ENCODE results near the gene TACO1.

The TACO1 gene

DNA sequence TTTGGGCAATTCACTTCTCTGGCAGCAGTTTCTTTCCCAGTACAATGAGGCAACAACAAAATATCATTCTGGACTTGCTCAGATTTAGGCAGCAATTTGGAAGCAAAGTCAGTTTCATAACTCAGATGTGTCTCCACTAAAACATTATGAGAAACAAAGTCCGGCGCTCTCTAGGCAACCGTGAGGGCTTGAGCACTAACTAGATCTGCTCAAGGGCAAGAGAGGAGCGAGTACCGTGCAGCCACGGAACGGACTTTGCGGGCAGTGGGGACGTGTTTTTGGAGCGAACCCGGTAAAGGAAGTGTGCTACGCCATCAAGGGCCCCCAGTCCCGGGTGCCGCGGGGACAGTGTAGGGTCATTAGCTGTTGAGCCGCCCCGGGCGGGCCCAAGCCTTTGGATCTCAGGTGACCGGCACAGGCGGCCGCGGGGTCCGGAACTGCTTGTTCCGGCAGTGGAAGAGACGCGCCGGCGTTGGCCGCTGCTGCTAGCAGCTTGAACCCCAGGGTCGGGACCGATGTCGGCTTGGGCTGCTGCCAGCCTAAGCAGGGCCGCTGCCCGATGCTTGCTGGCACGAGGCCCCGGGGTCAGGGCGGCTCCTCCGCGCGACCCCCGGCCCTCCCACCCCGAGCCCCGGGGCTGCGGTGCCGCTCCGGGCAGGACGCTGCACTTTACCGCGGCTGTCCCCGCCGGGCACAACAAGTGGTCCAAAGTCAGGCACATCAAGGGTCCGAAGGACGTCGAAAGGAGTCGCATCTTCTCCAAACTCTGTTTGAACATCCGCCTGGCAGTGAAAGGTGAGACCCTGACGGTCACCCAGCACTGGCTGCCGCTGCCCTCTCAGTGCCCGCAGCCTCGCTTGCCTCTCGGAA lies at the start of gene TACO1:
Gene TACO1 (plus strand): TSS at position 327 of the 870 bp plus-strand sequence. CDS start 189 bp downstream, at position 516.
- DNase-seq (ENCODE audit: low spot score): peak; percentile 92

- peak; percentile 9 for DNase-seq (ENCODE audit: low spot score)
Observed at GRCh38 chr17:63552211-63552610, 48.5 kb upstream of the TACO1 start.

GRCh38 chr17:63555500-63556156 lies 45.1 kb upstream of the TACO1 start:
- DNase-seq (ENCODE audit: low spot score): no peak

GRCh38 chr17:63557416-63557815 lies 43.3 kb upstream of the TACO1 start:
- DNase-seq (ENCODE audit: low spot score): no peak

GRCh38 chr17:63558441-63558840 lies 42.3 kb upstream of the TACO1 start:
- DNase-seq (ENCODE audit: low spot score): no peak

GRCh38 chr17:63561819-63562218 lies 38.9 kb upstream of the TACO1 start:
- DNase-seq (ENCODE audit: low spot score): no peak

DNA sequence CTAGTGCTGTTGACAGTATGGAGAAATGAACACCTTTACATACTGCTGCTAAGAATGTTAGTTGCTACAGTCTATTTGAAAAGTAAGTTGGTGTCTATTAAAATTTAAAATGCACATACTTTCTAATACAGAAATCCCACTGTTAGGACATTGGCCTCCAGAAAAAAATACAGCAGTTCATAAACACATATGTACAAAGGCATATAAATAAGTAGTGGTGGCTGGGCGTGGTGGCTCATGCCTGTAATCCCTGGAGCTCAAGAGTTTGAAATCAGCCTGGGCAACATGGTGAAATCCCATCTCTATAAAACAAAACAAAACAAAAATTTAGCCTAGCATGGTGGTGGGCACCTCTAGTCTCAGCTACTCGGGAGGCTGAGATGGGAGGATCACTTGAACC lies 37.4 kb upstream of the TACO1 start:
- DNase-seq (ENCODE audit: low spot score): no peak

DNA sequence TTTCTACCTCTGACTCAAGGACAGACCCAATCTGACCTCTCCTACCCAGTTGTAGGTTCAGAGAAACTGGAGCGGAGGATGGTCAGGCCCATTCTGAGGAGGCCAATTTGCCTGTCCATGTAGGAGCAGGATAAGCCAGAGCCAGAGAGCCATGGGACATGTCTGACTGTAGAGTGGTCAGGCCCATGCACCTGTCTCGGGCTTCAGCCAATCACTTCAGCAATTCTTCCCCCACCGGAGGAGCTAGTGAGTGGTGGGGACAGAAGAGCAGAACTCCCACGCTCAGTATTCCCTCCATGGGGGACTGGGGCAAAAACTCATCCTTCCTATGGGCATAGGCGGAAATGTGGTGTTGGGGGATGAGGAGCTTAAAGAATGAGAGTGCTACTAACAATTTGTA lies 36.1 kb upstream of the TACO1 start:
- no peak for DNase-seq (ENCODE audit: low spot score)

DNA sequence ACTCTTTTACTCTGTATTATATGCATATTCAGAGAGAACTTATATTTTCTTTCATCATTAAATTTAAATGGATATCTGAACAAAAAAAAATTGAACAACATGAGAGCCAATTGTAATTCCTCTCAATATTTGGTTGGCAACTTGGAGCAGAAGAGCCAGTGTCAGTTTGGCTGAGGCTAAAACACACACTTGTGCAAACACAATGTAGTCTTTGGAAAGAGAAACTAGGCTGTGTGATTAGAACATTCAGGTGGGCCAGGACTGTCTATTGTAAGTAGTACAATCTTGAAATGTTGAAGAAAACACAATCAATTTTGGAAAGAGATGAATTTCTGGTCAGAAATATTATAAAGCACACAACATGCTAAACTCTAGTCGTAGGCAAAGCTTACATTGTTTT lies 33.5 kb upstream of the TACO1 start:
- no peak for DNase-seq (ENCODE audit: low spot score)

GRCh38 chr17:63568563-63568962 lies 32.1 kb upstream of the TACO1 start:
- no peak for DNase-seq (ENCODE audit: low spot score)

DNA sequence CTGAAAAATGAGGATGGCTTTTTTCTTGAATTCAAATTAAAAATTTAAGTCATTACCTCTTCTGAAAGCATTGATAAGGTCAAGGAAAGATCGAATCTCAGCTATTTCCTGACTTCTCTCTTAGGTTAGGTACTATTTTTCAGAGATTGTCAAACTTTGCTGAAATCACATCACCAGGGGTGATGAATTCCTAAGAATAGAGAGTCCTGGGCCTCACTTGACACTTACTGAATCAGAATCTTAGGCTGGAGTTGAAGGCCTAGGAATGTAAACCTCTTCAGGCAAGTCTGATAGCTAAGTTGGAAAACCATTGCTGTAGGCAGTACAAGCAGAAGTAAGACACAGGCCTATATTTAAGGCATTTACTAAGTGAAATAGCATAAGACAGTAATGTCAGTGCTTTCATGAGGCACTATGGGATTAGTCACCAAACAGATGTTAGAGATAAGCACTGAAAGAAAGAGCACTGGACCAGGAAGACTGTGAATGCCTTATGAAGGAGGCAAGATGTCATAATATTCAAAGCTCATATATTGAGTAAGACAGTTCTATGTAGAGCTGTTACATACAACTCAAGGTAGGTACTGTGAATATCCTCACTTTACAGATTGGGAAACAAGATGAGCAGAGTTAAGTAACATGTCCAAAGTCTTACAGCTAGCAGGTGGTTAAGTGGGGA lies 28.9 kb upstream of the TACO1 start:
- DNase-seq (ENCODE audit: low spot score): peak; percentile 35

- peak; percentile 32 for DNase-seq (ENCODE audit: low spot score)
Observed at GRCh38 chr17:63573634-63574033, 27.1 kb upstream of the TACO1 start.

- DNase-seq (ENCODE audit: low spot score): no peak
Observed at GRCh38 chr17:63578027-63578768, 22.5 kb upstream of the TACO1 start.

GRCh38 chr17:63578769-63579111 lies 22.0 kb upstream of the TACO1 start:
- DNase-seq (ENCODE audit: low spot score): no peak

GRCh38 chr17:63579633-63580032 lies 21.1 kb upstream of the TACO1 start:
- no peak for DNase-seq (ENCODE audit: low spot score)

DNA sequence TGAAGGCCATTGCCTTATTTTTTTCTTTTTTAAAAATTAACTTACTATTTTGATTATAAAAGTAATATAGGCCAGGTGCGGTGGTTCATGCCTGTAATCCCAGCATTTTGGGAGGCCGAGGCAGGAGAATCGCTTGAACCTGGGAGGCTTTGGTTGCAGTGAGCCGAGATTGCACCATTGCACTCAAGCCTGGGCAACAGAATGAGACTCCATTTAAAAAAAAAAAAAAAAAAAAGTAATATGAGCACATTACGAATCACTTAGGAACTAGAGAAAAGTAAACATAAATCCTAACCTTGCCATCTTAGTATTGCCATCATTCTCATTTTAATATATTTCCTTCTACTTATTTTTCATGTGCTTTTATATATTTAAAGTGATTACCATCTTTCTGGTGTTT lies 12.9 kb upstream of the TACO1 start:
- DNase-seq (ENCODE audit: low spot score): no peak

DNA sequence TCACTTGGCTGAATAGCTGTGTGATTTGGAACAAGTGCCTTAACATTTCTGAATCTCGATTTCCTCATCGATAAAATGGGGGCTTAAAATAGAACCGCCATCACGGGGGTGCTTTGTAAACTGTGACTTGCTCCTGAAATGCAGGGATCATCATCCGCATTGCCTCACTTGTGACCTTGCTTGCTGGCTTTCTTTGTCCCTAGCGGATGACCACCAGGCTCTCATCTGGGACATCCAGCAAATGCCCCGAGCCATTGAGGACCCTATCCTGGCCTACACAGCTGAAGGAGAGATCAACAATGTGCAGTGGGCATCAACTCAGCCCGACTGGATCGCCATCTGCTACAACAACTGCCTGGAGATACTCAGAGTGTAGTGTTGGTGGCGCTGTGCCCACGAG lies 11.9 kb upstream of the TACO1 start:
- no peak for DNase-seq (ENCODE audit: low spot score)

DNA sequence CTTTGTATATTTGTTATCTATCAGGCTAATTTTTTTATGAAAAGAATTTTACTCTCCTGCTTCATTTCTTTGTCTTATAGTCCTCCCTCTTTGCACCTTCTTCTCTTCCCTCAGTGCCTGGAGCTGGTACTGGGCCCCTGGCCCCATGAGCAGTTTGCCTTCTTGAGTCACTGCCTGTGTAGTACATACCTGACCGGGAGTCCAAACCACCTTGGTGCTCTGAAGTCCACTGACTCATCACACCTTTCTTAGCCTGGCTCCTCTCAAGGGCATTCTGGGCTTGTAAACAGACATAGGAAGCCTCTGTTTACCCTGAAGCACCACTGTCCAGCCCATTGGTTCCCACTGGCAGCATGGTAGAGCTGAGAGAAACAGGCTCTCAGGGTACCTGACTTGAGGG lies 11.0 kb upstream of the TACO1 start:
- DNase-seq (ENCODE audit: low spot score): no peak

- no peak for DNase-seq (ENCODE audit: low spot score)
Observed at GRCh38 chr17:63592797-63593196, 7.9 kb upstream of the TACO1 start.

DNA sequence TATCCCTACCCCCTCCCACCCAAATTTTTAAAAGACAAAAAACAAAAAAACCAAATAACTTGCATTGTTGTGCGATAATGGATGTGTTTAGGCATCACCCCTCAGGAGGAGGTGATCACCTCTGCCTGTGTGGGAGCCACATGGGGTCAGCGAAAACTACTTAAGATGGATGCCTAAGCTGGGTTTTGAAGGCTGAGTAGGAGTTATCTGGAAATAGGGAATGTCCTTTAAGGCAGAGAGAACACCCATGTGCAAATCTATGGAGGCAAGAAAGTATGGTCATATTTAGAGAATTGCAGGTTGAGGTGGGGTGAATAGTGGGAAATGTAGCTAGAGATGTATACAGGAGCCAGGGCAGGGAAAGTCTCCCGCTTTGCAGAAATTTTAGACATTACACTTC lies 5.6 kb upstream of the TACO1 start:
- no peak for DNase-seq (ENCODE audit: low spot score)

DNA sequence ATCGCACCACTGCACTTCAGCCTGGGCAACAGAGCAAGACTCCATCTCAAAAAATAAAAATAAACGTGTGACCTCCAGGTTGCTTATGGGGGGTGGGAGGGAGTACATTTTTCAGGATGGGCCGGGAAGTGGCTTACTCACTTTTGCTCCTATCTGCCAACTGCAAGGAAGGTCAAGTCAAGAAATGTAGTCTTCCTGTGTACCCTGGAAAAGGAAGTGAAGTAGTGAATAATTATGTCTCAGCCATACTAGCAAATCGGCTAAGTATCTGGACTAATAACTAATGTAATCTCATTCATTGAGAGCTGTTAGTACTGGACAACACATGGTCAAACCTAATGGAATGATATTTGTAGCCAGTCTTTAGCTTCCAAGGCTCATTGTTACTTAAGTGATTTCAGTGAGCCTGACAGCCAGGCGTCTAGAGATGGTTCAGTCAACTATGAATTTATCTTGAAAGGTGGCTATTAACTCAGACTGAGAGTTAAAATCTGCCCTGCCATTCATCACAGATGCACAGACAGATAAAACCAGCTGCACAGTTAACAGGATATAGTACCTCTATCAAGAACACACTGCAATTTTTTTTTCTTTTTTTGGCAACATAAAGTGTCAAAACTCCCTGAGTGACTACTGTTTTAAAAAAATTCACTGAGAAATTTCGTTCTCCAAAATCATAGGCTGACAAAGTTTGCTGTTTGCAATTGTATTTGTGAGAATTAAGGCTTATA lies 3.7 kb upstream of the TACO1 start:
- DNase-seq (ENCODE audit: low spot score): no peak

DNA sequence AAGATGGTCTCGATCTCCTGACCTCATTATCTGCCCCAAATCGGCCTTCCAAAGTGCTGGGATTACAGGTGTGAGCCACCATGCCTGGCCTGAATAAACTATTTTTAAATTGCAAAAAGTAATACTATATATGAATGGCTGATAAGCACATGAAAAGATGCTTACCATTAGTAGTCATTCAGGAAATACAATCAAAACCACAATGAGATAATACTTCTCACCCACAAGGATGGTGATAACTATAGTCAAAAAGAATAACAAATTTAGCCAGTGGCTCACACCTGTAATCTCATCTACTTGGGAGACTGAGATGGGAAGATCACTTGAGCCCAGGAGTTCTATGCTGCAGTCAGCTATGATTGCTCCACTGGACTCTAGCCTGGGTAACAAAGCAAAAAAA lies 2.4 kb upstream of the TACO1 start:
- DNase-seq (ENCODE audit: low spot score): no peak
